ENCODE results near the gene ERC2. TPM values are rescaled to one million over a fixed set of nuclear protein-coding genes. Genes with fewer than 3 reads are reported as not detected.
"Not testable (repeated sequence)": the region's sequence is repeated elsewhere in the genome, so short reads cannot be mapped to it uniquely, and the experiment has no call there.

The ERC2 gene
- total RNA-seq, 1 donor from 2014 or later: 0.65 TPM

DNA sequence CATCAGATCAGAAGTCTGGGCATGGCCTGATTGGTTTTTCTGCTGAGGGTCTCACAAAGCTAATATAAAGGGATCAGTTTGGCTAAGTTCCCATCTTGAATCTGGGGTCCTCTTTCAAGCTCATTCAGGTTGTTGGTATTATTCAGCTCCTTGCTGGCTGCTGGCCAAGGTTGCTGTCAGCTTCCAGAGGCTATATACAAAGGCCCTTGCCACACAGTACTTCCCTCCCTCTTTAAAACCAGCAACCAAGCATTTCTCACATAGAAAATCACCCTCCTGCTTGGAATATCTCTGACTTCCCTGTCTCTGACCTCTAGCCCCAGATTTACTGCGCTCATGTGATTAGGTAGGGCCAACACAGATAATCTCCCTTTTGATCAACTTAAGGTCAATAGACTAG lies 442.9 kb downstream of the ERC2 start:
- H3K27ac Mint-ChIP-seq (ENCODE audit: unreplicated experiment): no peak overlapping the region
- DNase-seq (ENCODE audit: low spot score): no peak
- H3K27me3 Mint-ChIP-seq (ENCODE audit: low read depth): peaks cover 8% of the 10 kb centered on the region
- H3K4me1 Mint-ChIP-seq (ENCODE audit: low read depth): peaks cover under 1% of the 10 kb centered on the region
- no peak overlapping the region for H3K4me3 Mint-ChIP-seq (ENCODE audit: unreplicated experiment)
- peaks cover 3% of the 10 kb centered on the region for H3K36me3 Mint-ChIP-seq (ENCODE audit: low read depth)
- H3K9me3 Mint-ChIP-seq (ENCODE audit: low read depth): no peaks in the 10 kb centered on the region
- TF ChIP-seq, protein P1, sequence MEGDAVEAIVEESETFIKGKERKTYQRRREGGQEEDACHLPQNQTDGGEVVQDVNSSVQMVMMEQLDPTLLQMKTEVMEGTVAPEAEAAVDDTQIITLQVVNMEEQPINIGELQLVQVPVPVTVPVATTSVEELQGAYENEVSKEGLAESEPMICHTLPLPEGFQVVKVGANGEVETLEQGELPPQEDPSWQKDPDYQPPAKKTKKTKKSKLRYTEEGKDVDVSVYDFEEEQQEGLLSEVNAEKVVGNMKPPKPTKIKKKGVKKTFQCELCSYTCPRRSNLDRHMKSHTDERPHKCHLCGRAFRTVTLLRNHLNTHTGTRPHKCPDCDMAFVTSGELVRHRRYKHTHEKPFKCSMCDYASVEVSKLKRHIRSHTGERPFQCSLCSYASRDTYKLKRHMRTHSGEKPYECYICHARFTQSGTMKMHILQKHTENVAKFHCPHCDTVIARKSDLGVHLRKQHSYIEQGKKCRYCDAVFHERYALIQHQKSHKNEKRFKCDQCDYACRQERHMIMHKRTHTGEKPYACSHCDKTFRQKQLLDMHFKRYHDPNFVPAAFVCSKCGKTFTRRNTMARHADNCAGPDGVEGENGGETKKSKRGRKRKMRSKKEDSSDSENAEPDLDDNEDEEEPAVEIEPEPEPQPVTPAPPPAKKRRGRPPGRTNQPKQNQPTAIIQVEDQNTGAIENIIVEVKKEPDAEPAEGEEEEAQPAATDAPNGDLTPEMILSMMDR (IDR thresholded peaks at IDR 0.05): no peak

DNA sequence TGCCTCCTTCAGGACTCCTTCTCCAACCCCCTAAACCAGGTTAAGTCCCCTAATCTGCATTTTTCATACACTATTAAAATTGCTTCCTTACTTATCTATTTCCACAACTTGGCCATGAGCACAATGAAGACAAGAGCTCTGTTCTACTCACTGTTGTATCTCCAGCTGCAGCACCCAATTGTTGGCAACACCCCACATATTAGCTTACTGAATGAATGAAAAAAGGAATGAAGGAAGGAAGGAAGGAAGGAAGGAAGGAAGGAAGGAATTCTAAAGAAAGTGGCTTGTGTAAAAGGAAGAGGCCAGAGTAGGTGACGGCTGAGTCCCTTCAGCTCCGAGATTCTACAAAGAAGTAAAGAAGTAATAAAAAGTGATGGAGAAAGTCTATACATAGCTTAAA lies 444.7 kb downstream of the ERC2 start:
- Mint-ChIP-seq H3K4me3 (ENCODE audit: unreplicated experiment) (no peak overlapping the region), H3K27me3 (ENCODE audit: low read depth) (peaks cover 8% of the 10 kb centered on the region), H3K27ac (ENCODE audit: unreplicated experiment) (no peak overlapping the region), H3K4me1 (ENCODE audit: low read depth) (peaks cover 9% of the 10 kb centered on the region), H3K9me3 (ENCODE audit: low read depth) (no peaks in the 10 kb centered on the region), H3K36me3 (ENCODE audit: low read depth) (peaks cover 3% of the 10 kb centered on the region)
- no peak for DNase-seq (ENCODE audit: low spot score)
- TF ChIP-seq, protein P1 (IDR thresholded peaks at IDR 0.05): no peak

DNA sequence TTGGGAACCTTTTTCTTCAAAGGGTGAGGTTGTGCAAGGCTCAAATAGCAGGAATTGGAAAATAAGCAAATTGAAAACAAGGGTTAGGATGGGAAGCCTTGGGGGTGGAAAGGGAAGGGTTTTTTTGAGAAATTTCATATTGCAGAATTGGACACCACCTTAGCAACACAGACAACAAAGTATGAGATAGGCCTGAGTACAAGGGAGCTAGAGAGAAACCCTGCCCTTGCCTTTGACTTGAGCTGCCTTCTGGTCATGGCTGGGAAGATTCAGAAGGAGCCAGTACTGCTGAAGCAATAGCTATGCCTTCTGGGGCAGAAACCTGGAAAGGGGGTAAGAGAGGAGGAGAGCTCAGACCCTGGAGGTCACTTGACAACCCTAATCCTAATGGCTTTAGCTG lies 445.6 kb downstream of the ERC2 start:
- Mint-ChIP-seq H3K36me3 (ENCODE audit: low read depth) (peaks cover 3% of the 10 kb centered on the region), H3K4me1 (ENCODE audit: low read depth) (peaks cover 9% of the 10 kb centered on the region), H3K27ac (ENCODE audit: unreplicated experiment) (no peak overlapping the region), H3K27me3 (ENCODE audit: low read depth) (peaks cover 7% of the 10 kb centered on the region), H3K9me3 (ENCODE audit: low read depth) (no peaks in the 10 kb centered on the region), H3K4me3 (ENCODE audit: unreplicated experiment) (no peak overlapping the region)
- no peak for DNase-seq (ENCODE audit: low spot score)
- TF ChIP-seq, protein P1 (IDR thresholded peaks at IDR 0.05): no peak

DNA sequence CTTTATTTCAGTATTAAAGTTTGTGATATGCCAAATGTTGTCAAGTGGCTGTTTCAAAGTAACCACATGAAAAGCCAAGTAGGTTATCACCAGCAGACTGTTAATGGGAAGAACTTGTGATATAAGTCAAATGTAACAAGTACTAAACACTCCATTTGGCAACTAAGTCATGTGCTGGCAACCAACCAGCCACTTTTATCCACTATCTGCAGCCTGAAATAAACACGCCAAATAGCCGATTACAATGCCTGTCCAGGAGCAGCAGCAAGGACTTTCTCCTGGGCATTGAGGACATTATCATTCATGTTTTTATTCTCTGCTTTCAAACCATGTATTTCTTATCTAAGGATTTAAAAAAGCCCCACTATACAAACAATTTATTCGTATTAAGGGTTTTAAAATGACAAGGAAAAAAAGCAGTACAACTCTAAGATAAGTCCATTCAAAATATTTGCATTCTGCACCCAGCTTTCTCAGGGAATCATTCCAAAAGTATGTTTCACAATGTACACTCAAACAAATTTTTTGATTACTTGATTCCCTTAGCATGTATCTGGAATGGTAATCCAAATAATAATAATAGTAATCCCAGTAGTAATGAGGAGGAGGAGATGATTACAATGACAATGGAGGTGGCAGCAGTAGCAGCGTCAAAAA lies 448.6 kb downstream of the ERC2 start:
- H3K4me1 Mint-ChIP-seq (ENCODE audit: low read depth): peaks cover 9% of the 10 kb centered on the region
- no peak overlapping the region for H3K4me3 Mint-ChIP-seq (ENCODE audit: unreplicated experiment)
- H3K27ac Mint-ChIP-seq (ENCODE audit: unreplicated experiment): no peak overlapping the region
- H3K36me3 Mint-ChIP-seq (ENCODE audit: low read depth): no peaks in the 10 kb centered on the region
- H3K27me3 Mint-ChIP-seq (ENCODE audit: low read depth): peaks cover 5% of the 10 kb centered on the region
- no peaks in the 10 kb centered on the region for H3K9me3 Mint-ChIP-seq (ENCODE audit: low read depth)
- TF ChIP-seq, protein P1 (IDR thresholded peaks at IDR 0.05): no peak
- DNase-seq (ENCODE audit: low spot score): no peak

DNA sequence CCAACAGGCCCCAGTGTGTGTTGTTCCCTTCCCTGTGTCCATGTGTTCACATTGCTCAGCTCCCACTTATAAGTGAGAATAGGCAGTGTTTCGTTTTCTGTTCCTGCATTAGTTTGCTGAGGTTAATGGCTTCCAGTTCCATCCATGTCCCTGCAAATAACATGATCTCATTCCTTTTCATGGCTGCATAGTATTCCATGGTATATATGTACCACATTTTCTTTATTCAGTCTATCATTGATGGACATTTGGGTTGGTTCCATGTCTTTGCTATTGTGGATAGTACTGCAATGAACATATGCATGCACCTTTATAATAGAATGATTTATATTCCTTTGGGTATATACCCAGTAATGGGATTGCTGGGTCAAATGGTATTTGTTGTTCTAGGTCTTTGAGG lies 452.9 kb downstream of the ERC2 start:
- not testable (repeated sequence) for H3K27ac Mint-ChIP-seq (ENCODE audit: unreplicated experiment); H3K36me3 Mint-ChIP-seq (ENCODE audit: low read depth); H3K9me3 Mint-ChIP-seq (ENCODE audit: low read depth); DNase-seq (ENCODE audit: low spot score); H3K27me3 Mint-ChIP-seq (ENCODE audit: low read depth); H3K4me1 Mint-ChIP-seq (ENCODE audit: low read depth); H3K4me3 Mint-ChIP-seq (ENCODE audit: unreplicated experiment)

DNA sequence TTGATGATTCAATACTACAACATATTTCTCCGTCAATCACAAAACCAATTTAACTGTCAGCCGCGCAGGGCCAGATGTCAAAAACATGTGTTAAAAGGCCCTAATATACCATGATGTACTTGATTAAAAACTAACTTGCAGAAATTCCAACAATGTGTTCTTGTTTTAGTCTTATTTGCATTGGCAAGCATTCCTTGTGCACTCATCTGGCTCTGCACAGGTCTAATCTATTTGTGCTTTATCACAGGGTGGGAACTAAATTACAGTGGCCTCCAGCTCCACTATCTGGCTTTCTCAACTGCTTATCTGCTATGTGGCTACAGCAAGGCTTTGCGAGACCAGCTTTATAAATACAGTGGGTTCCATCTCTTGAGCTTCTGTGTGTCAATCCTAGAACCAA lies 455.5 kb downstream of the ERC2 start:
- no peak overlapping the region for H3K4me3 Mint-ChIP-seq (ENCODE audit: unreplicated experiment)
- no peak for DNase-seq (ENCODE audit: low spot score)

More for the DNA sequence above, 455.5 kb downstream of the ERC2 start:
- Mint-ChIP-seq H3K36me3 (ENCODE audit: low read depth) (no peaks in the 10 kb centered on the region), H3K27ac (ENCODE audit: unreplicated experiment) (no peak overlapping the region), H3K9me3 (ENCODE audit: low read depth) (no peaks in the 10 kb centered on the region), H3K27me3 (ENCODE audit: low read depth) (no peaks in the 10 kb centered on the region), H3K4me1 (ENCODE audit: low read depth) (no peaks in the 10 kb centered on the region)
- TF ChIP-seq, protein P1 (IDR thresholded peaks at IDR 0.05): no peak

Measured in chondrocyte (in vitro differentiated cells).